Naive thymus-derived CD4-positive, alpha-beta T cell (primary cell): ENCODE data around the gene FLT4. TPM values are rescaled to one million over a fixed set of nuclear protein-coding genes. Genes with fewer than 3 reads are reported as not detected.
"Not testable (repeated sequence)": the region's sequence is repeated elsewhere in the genome, so short reads cannot be mapped to it uniquely, and the experiment has no call there.

ENCODE experiments used
- ATAC-seq: fragments of 150-1000 bp; cut with Tn5 transposase; 2 replicates; pipeline ENCODE4 v1.10.0; 2021; ENCODE audit warnings: mild to moderate bottlenecking, moderate library complexity
- CTCF ChIA-PET: fragments of 350-600 bp; sonication (Branson Sonifier 250); formaldehyde crosslinking; loops from one replicate; lab custom pipeline; 2021; ENCODE audit warnings: antibody characterized with exemption; lab: Charles Lee
- POLR2A ChIA-PET: fragments of 350-600 bp; sonication (Branson Sonifier 250); formaldehyde crosslinking; loops from one replicate; lab custom pipeline; 2021; ENCODE audit warnings: antibody characterized with exemption, inconsistent platforms; lab: Charles Lee
- DNase-seq, 9 donors: peaks; one replicate each; pipeline versions ENCODE4 v3.0.0 to v3.0.0-alpha.2; 2020 to 2022; ENCODE audit warnings: mixed read lengths in 1 of 9
- H3K27ac ChIP-seq: one replicate; pipeline ENCODE4 v1.7.0; 2013; ENCODE audit warnings: mild to moderate bottlenecking, low read depth, low read length, moderate library complexity
- H3K27me3 ChIP-seq, 2 donors: one replicate each; pipeline ENCODE4 v1.7.0; 2013; ENCODE audit warnings: low read length in 2 of 2, mild to moderate bottlenecking in 2 of 2, moderate library complexity in 2 of 2; ENCODE audit not compliant: control insufficient read depth in 2 of 2, insufficient read depth in 2 of 2
- H3K36me3 ChIP-seq, 3 experiments: 1 replicate in 2 of 3; 2 replicates in 1 of 3; pipeline ENCODE4 v1.7.0; 2013; ENCODE audit warnings: low read length in 3 of 3, mild to moderate bottlenecking in 3 of 3, moderate library complexity in 1 of 3; ENCODE audit not compliant: insufficient read depth in 3 of 3, control insufficient read depth in 2 of 3
- H3K4me1 ChIP-seq, 2 donors: one replicate each; pipeline ENCODE4 v1.7.0; 2013; ENCODE audit warnings: low read length in 2 of 2, mild to moderate bottlenecking in 2 of 2, moderate library complexity in 1 of 2; ENCODE audit not compliant: control insufficient read depth in 2 of 2, insufficient read depth in 2 of 2
- H3K4me3 ChIP-seq: 2 replicates; pipeline ENCODE4 v1.7.0; 2013; ENCODE audit warnings: mild to moderate bottlenecking, low read length
- H3K9me3 ChIP-seq, 3 experiments: 1 replicate in 2 of 3; 2 replicates in 1 of 3; pipeline ENCODE4 v1.7.0; 2013; ENCODE audit warnings: low read length in 3 of 3; ENCODE audit not compliant: control insufficient read depth in 2 of 3
- H3K27ac Mint-ChIP-seq, 9 donors: one replicate each; pipeline ENCODE4 v1.8.0; 2020 to 2022; ENCODE audit warnings: mixed read lengths in 9 of 9, mild to moderate bottlenecking in 8 of 9, moderate library complexity in 5 of 9, inconsistent platforms in 2 of 9
- H3K27me3 Mint-ChIP-seq, 5 donors: one replicate each; pipeline ENCODE4 v1.8.0; 2021 to 2022; ENCODE audit warnings: mixed read lengths in 5 of 5, mild to moderate bottlenecking in 1 of 5
- H3K36me3 Mint-ChIP-seq, 5 donors: one replicate each; pipeline ENCODE4 v1.8.0; 2020 to 2022; ENCODE audit warnings: mixed read lengths in 5 of 5, mild to moderate bottlenecking in 3 of 5, inconsistent platforms in 1 of 5
- H3K4me1 Mint-ChIP-seq, 7 donors: one replicate each; pipeline ENCODE4 v1.8.0; 2020 to 2022; ENCODE audit warnings: mixed read lengths in 7 of 7, mild to moderate bottlenecking in 3 of 7, inconsistent platforms in 1 of 7
- H3K4me3 Mint-ChIP-seq, 10 donors: one replicate each; pipeline ENCODE4 v1.8.0; 2020 to 2022; ENCODE audit warnings: mild to moderate bottlenecking in 10 of 10, mixed read lengths in 10 of 10, moderate library complexity in 6 of 10, inconsistent platforms in 2 of 10
- H3K9me3 Mint-ChIP-seq, 11 donors: one replicate each; pipeline ENCODE4 v1.8.0; 2020 to 2022; ENCODE audit warnings: mixed read lengths in 11 of 11, mild to moderate bottlenecking in 4 of 11, inconsistent platforms in 1 of 11, moderate library complexity in 1 of 11
- intact Hi-C, 2 donors: fragments of 100-400 bp; cut with micrococcal nuclease; formaldehyde crosslinking; loops; one replicate each; pipeline ENCODE4 v1.15.1; 2023
- polyA plus RNA-seq, 2 donors: library from polyadenylated mRNA; unstranded; fragments of 300-500 nt; fragmentation: Illumina TruSeq; gene quantifications; one replicate each; pipeline ENCODE4 v1.2.3, GENCODE V29; 2021
- total RNA-seq, 6 experiments: library from RNA in 5 of 6; stranded (reverse) in 5 of 6; gene quantifications; 1 replicate in 5 of 6; 2 replicates in 1 of 6; pipeline ENCODE4 v1.2.3 and lab custom pipeline; 2021 to 2026

Gene FLT4
- total and polyA plus RNA-seq, 7 experiments from 2014 or later, result 0.53 to 6.0 (median 2.3) TPM

DNA sequence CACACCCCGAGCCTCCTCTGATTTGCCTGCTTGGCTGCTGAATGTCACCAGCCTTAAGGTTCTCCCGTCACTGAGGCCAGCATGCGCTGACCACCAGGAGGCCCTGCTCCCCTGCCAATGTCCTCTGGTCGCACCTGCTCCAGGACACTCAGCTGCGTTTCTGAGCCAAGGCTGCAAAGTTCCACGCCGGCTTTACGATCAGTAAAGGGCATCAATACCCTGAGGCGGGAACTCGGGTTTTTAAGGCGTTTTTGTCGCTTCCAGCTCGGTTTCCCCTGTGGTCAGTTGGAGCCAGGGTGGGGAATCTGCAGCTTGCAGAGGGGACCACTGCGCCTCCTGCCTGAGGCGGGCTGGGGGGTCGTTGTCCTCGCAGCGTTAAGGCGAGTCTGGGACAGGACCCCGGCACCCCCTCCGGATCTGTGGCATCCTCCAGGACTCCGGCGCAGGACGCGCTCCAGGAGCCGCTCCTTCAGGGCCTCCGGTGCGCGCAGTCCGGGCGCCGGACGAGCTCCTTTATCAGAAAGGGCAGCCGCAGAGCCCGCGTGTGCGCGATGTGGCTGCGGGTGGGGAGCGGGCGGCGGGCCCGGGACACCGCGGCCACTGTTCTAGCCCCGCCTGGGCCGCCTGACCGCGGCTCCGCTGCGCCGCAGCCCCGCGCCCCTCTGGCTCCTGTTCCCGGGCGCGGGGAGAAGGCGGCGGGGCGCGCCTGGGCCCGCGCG is 24.1 kb upstream of the FLT4 start:
- DNase-seq (no peak), ATAC-seq (no peak)
- Mint-ChIP-seq H3K4me1 (peaks cover 7 to 30% (median 23%) of the 10 kb centered on the region in 7 donors), H3K36me3 (no peaks in the 10 kb centered on the region), H3K9me3 (no peaks in the 10 kb centered on the region), H3K27ac (no peak overlapping the region), H3K4me3 (peak overlapping the region in 7 of 10 donors; percentile 27 to 82 (median 32)), H3K27me3 (peaks cover 5 to 38% (median 7%) of the 10 kb centered on the region in 5 donors)
- ChIA-PET CTCF (interaction anchor here (1.1 to 1.4 kb wide), 3 partner anchors 10 to 45 kb away, joined by 3 to 4 read pairs (median 4); no protein-coding TSS in a partner anchor), POLR2A (interaction anchor here (1.1 kb wide), 1 partner anchor 19 kb away, joined by 3 read pairs; no protein-coding TSS in a partner anchor)
- Histone ChIP-seq H3K36me3 (no peaks in the 10 kb centered on the region), H3K4me1 (no peaks in the 10 kb centered on the region), H3K27me3 (no peaks in the 10 kb centered on the region), H3K9me3 (no peaks in the 10 kb centered on the region), H3K4me3 (peak overlapping the region; percentile 39), H3K27ac (no peak overlapping the region)
- intact Hi-C loops, result no loop called here

DNA sequence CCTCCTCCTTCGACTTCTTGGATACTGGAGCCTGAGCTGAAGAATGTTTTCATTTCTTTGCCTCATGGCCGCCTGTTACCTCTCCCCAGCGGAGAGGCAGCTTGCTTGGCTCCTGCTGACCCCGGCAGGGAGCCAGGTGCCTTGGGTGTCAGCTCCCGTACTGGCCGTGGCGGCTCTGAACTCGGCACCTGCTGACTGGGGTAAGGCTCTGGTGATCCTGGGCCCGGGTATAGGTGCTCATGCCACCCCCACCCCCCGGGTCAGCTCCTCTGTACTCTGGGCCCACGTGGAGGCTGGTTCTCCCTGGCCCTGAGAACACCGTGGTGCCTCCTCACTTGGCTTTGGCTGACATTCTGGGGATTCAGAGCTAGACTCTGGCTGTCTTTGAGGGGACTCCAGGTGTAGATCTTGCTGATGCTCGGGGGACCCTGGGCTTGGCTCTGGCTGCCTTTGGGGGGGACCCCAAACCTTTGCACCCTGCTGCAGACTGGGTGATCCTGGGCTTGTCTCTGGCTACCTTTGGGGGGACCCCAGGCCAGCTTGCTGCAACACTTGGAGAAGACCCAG is 22.6 kb upstream of the FLT4 start:
- POLR2A ChIA-PET, result interaction anchor here (1.6 kb wide), 1 partner anchor 16 kb away, joined by 5 read pairs; no protein-coding TSS in a partner anchor
- not testable (repeated sequence) for H3K9me3 Mint-ChIP-seq

DNA sequence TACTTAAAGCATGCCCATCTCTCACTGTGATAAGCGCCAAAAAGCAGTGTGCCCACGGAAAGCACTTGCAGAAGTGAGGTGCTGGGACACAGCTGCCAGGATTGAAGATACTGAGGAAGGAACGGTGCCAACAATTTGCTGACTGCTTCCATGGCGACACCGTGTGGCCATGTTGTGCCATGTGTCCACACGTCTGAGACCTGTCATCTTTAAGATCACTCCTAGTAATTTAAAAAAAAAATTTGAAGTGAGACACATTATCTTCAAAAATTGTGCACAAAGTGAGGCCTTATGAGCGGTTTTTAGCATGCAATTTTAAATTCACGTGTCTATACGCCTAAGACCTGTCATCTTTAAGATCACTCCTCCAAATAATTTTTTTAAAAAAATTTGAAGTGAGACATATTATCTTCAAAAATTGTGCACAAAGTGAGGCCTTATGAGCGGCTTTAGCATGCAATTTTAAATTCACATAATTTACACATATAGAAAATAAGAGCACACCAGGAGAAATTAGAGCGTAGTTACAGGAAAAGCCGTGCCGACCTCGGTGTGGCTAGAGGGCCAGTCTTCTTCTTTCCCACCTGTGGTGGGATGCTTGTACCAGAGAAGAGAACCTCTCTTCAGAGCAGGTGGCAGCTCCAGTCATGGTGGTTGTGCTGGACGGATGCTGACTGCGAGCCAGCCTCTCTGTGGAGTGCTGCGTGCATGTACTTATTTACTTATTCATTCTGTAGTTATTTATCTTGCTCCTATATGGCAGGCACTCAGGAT is 21.4 kb upstream of the FLT4 start:
- no peaks in the 10 kb centered on the region for H3K9me3 Mint-ChIP-seq
- ChIA-PET CTCF (interaction anchor here (0.5 to 1.0 kb wide), 3 partner anchors 14 to 121 kb away, joined by 3 to 4 read pairs (median 4); no protein-coding TSS in a partner anchor), POLR2A (interaction anchor here (0.5 to 1.6 kb wide), 2 partner anchors 18 to 196 kb away, joined by 4 to 5 read pairs; no protein-coding TSS in a partner anchor)
- peaks cover 5 to 30% (median 7%) of the 10 kb centered on the region in 5 donors for H3K27me3 Mint-ChIP-seq
- no peak overlapping the region for H3K27ac ChIP-seq
- intact Hi-C loops, result loop anchor here in 1 of 2 donors (1.0 to 2.0 kb wide), 5 partner anchors 14 to 52 kb away; no protein-coding TSS in a partner anchor
- no peak overlapping the region for H3K4me3 ChIP-seq
- H3K4me3 Mint-ChIP-seq, result peak overlapping the region; percentile 48 to 77 (median 62)
- H3K4me1 ChIP-seq, result no peaks in the 10 kb centered on the region
- H3K4me1 Mint-ChIP-seq, result peaks cover 7 to 30% (median 23%) of the 10 kb centered on the region in 7 donors
- H3K27ac Mint-ChIP-seq, result peak overlapping the region in 5 of 9 donors; percentile 0 to 79 (median 13)
- H3K9me3 ChIP-seq, result no peaks in the 10 kb centered on the region
- H3K36me3 ChIP-seq, result no peaks in the 10 kb centered on the region
- ATAC-seq, result peak; percentile 75
- no peaks in the 10 kb centered on the region for H3K27me3 ChIP-seq
- H3K36me3 Mint-ChIP-seq, result no peaks in the 10 kb centered on the region
- peak in 8 of 9 donors; percentile 35 to 61 (median 48) for DNase-seq

More for the DNA sequence above, 22.6 kb upstream of the FLT4 start:
- H3K36me3 Mint-ChIP-seq, H3K27me3 ChIP-seq, CTCF ChIA-PET, H3K4me3 Mint-ChIP-seq, H3K27ac ChIP-seq, ATAC-seq, H3K4me3 ChIP-seq, H3K27ac Mint-ChIP-seq, H3K36me3 ChIP-seq, H3K9me3 ChIP-seq, DNase-seq, H3K4me1 ChIP-seq: not testable (repeated sequence)
- Mint-ChIP-seq H3K4me1 (peaks cover 7 to 30% (median 23%) of the 10 kb centered on the region in 7 donors), H3K27me3 (peaks cover 5 to 36% (median 7%) of the 10 kb centered on the region in 5 donors)
- intact Hi-C loops, result loop anchor here in 1 of 2 donors (2.0 kb wide), 1 partner anchor 53 kb away; no protein-coding TSS in a partner anchor

DNA sequence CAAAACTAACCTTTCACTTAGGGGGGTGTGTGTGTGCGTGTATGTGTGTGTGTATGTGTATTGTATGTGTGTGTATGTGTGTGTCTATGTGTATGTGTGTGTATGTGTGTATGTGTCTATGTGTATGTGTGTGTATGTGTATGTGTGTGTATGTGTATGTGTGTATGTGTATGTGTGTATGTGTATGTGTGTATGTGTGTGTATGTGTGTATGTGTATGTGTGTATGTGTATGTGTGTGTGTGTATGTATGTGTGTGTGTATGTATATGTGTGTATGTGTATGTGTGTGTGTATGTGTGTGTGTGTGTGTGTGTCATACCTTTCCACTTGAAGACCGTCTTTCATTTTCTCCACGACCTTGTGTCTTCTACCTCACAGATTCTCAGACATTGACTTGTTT is 20.8 kb upstream of the FLT4 start:
- no peaks in the 10 kb centered on the region for H3K36me3 Mint-ChIP-seq
- CTCF ChIA-PET, result interaction anchor here (0.5 to 1.0 kb wide), 2 partner anchors 13 to 121 kb away, joined by 3 to 4 read pairs; no protein-coding TSS in a partner anchor
- no peak overlapping the region for H3K27ac ChIP-seq
- H3K36me3 ChIP-seq, result no peaks in the 10 kb centered on the region
- H3K27me3 ChIP-seq, result no peaks in the 10 kb centered on the region
- peaks cover 0 to 2% (median 0%) of the 10 kb centered on the region in 11 donors for H3K9me3 Mint-ChIP-seq
- ATAC-seq (no peak), DNase-seq (no peak)
- H3K27me3 Mint-ChIP-seq, result peaks cover 5 to 24% (median 7%) of the 10 kb centered on the region in 5 donors
- peak overlapping the region in 6 of 9 donors; percentile 0 to 79 (median 27) for H3K27ac Mint-ChIP-seq
- H3K4me3 ChIP-seq, result no peak overlapping the region
- intact Hi-C loops, result loop anchor here in 1 of 2 donors (1.0 to 2.0 kb wide), 5 partner anchors 14 to 51 kb away; no protein-coding TSS in a partner anchor
- H3K9me3 ChIP-seq, result no peaks in the 10 kb centered on the region
- H3K4me3 Mint-ChIP-seq, result peak overlapping the region; percentile 48 to 77 (median 62)
- POLR2A ChIA-PET, result interaction anchor here (0.5 to 1.6 kb wide), 2 partner anchors 18 to 195 kb away, joined by 4 to 5 read pairs; no protein-coding TSS in a partner anchor
- H3K4me1 Mint-ChIP-seq, result peaks cover 7 to 30% (median 23%) of the 10 kb centered on the region in 7 donors
- no peaks in the 10 kb centered on the region for H3K4me1 ChIP-seq

DNA sequence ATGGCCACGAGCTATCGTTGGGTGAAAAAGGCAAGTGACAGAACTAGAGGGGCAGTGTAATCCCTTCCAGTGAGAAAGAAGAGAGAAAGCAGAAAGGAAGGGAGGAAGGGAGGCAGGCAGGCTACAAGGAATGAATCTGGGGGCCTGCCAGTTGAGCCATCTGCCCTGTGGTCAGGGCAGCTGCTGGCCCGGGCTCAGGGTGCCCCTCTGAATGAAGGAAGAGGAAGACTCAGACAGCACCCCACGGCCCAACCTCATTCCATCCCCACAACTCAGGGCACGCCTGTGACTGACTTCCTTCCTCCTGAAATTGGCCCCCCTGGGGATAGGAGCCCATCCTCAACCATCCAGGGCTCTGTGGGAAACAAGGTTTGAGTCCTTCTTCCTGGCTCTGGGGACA is 20.3 kb upstream of the FLT4 start:
- no peaks in the 10 kb centered on the region for H3K27me3 ChIP-seq
- no peaks in the 10 kb centered on the region for H3K36me3 Mint-ChIP-seq
- peak overlapping the region in 1 of 10 donors; percentile 34 for H3K4me3 Mint-ChIP-seq
- ATAC-seq, result peak; percentile 17
- no peaks in the 10 kb centered on the region for H3K4me1 ChIP-seq
- no peak overlapping the region for H3K4me3 ChIP-seq
- peaks cover 4 to 21% (median 5%) of the 10 kb centered on the region in 5 donors for H3K27me3 Mint-ChIP-seq
- H3K27ac ChIP-seq, result no peak overlapping the region
- H3K4me1 Mint-ChIP-seq, result peaks cover 7 to 27% (median 21%) of the 10 kb centered on the region in 7 donors
- POLR2A ChIA-PET, result no interaction called here
- CTCF ChIA-PET, result no interaction called here
- no peak for DNase-seq
- peak overlapping the region in 4 of 9 donors; percentile 5 to 17 (median 11) for H3K27ac Mint-ChIP-seq
- H3K9me3 Mint-ChIP-seq, result peaks cover 0 to 2% (median 0%) of the 10 kb centered on the region in 11 donors
- intact Hi-C loops, result loop anchor here in 1 of 2 donors (1.0 to 2.0 kb wide), 5 partner anchors 15 to 51 kb away; no protein-coding TSS in a partner anchor
- H3K36me3 ChIP-seq, result no peaks in the 10 kb centered on the region
- no peaks in the 10 kb centered on the region for H3K9me3 ChIP-seq
